A673 (cell line): ENCODE data around the gene CYSRT1. TPM values are rescaled to one million over a fixed set of nuclear protein-coding genes. Genes with fewer than 3 reads are reported as not detected.
A peak's percentile ranks its signal among the peaks of the same experiment; 100 is the strongest.

Source experiments
- BruUV-seq: library from RNA; stranded (reverse); fragments of 400-500 nt; replicated peaks from 2 replicates; lab custom pipeline; 2021; lab: Mats Ljungman, UMichigan
- CTCF ChIA-PET: fragments of 300-600 bp; sonication (Branson Sonifier 250); formaldehyde crosslinking; loops from one replicate; lab custom pipeline; 2022; ENCODE audit warnings: antibody characterized with exemption; lab: Charles Lee
- POLR2A ChIA-PET: fragments of 300-600 bp; sonication (Branson Sonifier 250); formaldehyde crosslinking; loops from one replicate; lab custom pipeline; 2022; ENCODE audit warnings: antibody characterized with exemption; ENCODE audit not compliant: low non-redundant PET; lab: Charles Lee
- DNase-seq: peaks from one replicate; pipeline ENCODE4 v3.0.0-alpha.2; 2015; ENCODE audit warnings: low spot score
- H3K27ac ChIP-seq: fragments of 200-600 bp; sonication (generic); 2 replicates; pipeline ENCODE4 v1.5.1; 2016; ENCODE audit warnings: mixed run types, low read depth, mild to moderate bottlenecking, mixed read lengths, antibody characterized with exemption, low read length; ENCODE audit not compliant: poor library complexity, severe bottlenecking
- H3K27me3 ChIP-seq: fragments of 200-600 bp; sonication (generic); replicated peaks from 2 replicates; pipeline ENCODE4 v1.6.1; 2017; ENCODE audit warnings: mixed run types, low read depth, mild to moderate bottlenecking, mixed read lengths, antibody characterized with exemption, low read length; ENCODE audit not compliant: insufficient read depth, poor library complexity
- H3K36me3 ChIP-seq: fragments of 200-600 bp; sonication (generic); 2 replicates; pipeline ENCODE4 v1.6.1; 2016; ENCODE audit warnings: mixed run types, mild to moderate bottlenecking, mixed read lengths, antibody characterized with exemption, low read length; ENCODE audit not compliant: insufficient read depth, poor library complexity, severe bottlenecking
- H3K4me1 ChIP-seq: fragments of 200-600 bp; sonication (generic); 2 replicates; pipeline ENCODE4 v1.6.1; 2017; ENCODE audit warnings: mixed run types, mild to moderate bottlenecking, mixed read lengths, antibody characterized with exemption, low read length; ENCODE audit not compliant: insufficient read depth, poor library complexity, severe bottlenecking
- H3K4me3 ChIP-seq: fragments of 200-600 bp; sonication (generic); 2 replicates; pipeline ENCODE4 v1.5.1; 2016; ENCODE audit warnings: low read depth, mixed run types, mild to moderate bottlenecking, mixed read lengths, low read length; ENCODE audit not compliant: poor library complexity, severe bottlenecking
- H3K9me3 ChIP-seq: fragments of 200-600 bp; sonication (generic); 2 replicates; pipeline ENCODE4 v1.6.1; 2016; ENCODE audit warnings: mixed run types, low read depth, mild to moderate bottlenecking, mixed read lengths, antibody characterized with exemption, low read length; ENCODE audit not compliant: poor library complexity, severe bottlenecking
- EZH2 ChIP-seq: fragments of 200-600 bp; sonication (generic); IDR thresholded peaks from 2 replicates; pipeline ENCODE4 v1.6.1; 2017; ENCODE audit warnings: borderline replicate concordance, low read depth, mild to moderate bottlenecking, mixed read lengths, antibody characterized with exemption, low read length; ENCODE audit not compliant: poor library complexity, severe bottlenecking
- intact Hi-C: fragments of 100-400 bp; cut with micrococcal nuclease; formaldehyde crosslinking; loops from one replicate; pipeline ENCODE4 v1.10.0; 2022; ENCODE audit not compliant: unreplicated experiment
- total RNA-seq: library from RNA; stranded (reverse); gene quantifications from 2 replicates; pipeline ENCODE4 v1.2.3, GENCODE V29; 2021
- TF ChIP-seq, protein P1 (sequence below): fragments of 300-800, 200-600 bp; sonication (generic); conservative IDR thresholded peaks from 2 replicates; pipeline ENCODE4 v1.5.1; 2017; ENCODE audit warnings: low read depth, mild to moderate bottlenecking, antibody characterized with exemption, low read length, moderate library complexity, mixed read lengths

Gene CYSRT1
- total RNA-seq, 1 experiment from 2014 or later = 0.37 TPM

GRCh38 chr9:137235424-137236237 is 10.7 kb downstream of the CYSRT1 start:
- TF ChIP-seq, protein P1, sequence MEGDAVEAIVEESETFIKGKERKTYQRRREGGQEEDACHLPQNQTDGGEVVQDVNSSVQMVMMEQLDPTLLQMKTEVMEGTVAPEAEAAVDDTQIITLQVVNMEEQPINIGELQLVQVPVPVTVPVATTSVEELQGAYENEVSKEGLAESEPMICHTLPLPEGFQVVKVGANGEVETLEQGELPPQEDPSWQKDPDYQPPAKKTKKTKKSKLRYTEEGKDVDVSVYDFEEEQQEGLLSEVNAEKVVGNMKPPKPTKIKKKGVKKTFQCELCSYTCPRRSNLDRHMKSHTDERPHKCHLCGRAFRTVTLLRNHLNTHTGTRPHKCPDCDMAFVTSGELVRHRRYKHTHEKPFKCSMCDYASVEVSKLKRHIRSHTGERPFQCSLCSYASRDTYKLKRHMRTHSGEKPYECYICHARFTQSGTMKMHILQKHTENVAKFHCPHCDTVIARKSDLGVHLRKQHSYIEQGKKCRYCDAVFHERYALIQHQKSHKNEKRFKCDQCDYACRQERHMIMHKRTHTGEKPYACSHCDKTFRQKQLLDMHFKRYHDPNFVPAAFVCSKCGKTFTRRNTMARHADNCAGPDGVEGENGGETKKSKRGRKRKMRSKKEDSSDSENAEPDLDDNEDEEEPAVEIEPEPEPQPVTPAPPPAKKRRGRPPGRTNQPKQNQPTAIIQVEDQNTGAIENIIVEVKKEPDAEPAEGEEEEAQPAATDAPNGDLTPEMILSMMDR = no peak
- no peak for TF ChIP-seq EZH2
- Histone ChIP-seq H3K4me1 (peaks cover 17% of the 10 kb centered on the region), H3K4me3 (no peak overlapping the region), H3K27ac (no peak overlapping the region), H3K9me3 (no peaks in the 10 kb centered on the region), H3K27me3 (no peaks in the 10 kb centered on the region), H3K36me3 (no peaks in the 10 kb centered on the region)
- ChIA-PET POLR2A (no interaction called here), CTCF (interaction anchor here (0.6 to 1.6 kb wide), 5 partner anchors 12 to 165 kb away, joined by 3 to 22 read pairs (median 5); partner anchors contain the start of genes NELFB and SAPCD2)
- DNase-seq = no peak
- intact Hi-C loops = loop anchor here (5.0 kb wide), 1 partner anchor 188 kb away; the partner anchor contains the start of gene NPDC1
- no TSS peak for BruUV-seq

- no peaks in the 10 kb centered on the region for H3K9me3 ChIP-seq
- intact Hi-C loops = loop anchor here (5.0 kb wide), 1 partner anchor 189 kb away; the partner anchor contains the start of gene NPDC1
- BruUV-seq = no TSS peak
- ChIA-PET POLR2A (interaction anchor here (0.6 kb wide), 3 partner anchors 9 to 207 kb away, joined by 3 to 7 read pairs (median 7); no protein-coding TSS in a partner anchor), CTCF (interaction anchor here (0.5 to 1.1 kb wide), 27 partner anchors 9 to 446 kb away, joined by 3 to 22 read pairs (median 4); partner anchors contain the start of genes ANAPC2, MAN1B1, NELFB and NPDC1)
- peaks cover 17% of the 10 kb centered on the region for H3K4me1 ChIP-seq
- no peak for TF ChIP-seq EZH2
- TF ChIP-seq, protein P1 = peak; percentile 99
- no peaks in the 10 kb centered on the region for H3K36me3 ChIP-seq
- peak overlapping the region; percentile 62 for H3K27ac ChIP-seq
- peak overlapping the region; percentile 16 for H3K4me3 ChIP-seq
- DNase-seq = peak; percentile 94
- no peaks in the 10 kb centered on the region for H3K27me3 ChIP-seq
Observed at GRCh38 chr9:137236238-137236935, 11.4 kb downstream of the CYSRT1 start.

GRCh38 chr9:137236936-137237421 is 12.0 kb downstream of the CYSRT1 start:
- intact Hi-C loops = loop anchor here (5.0 kb wide), 1 partner anchor 190 kb away; the partner anchor contains the start of gene NPDC1
- H3K4me1 ChIP-seq = peaks cover 17% of the 10 kb centered on the region
- H3K4me3 ChIP-seq = peak overlapping the region; percentile 16
- H3K27me3 ChIP-seq = no peaks in the 10 kb centered on the region
- POLR2A ChIA-PET = interaction anchor here (0.6 kb wide), 3 partner anchors 8 to 207 kb away, joined by 3 to 7 read pairs (median 7); no protein-coding TSS in a partner anchor
- CTCF ChIA-PET = interaction anchor here (0.5 to 1.1 kb wide), 27 partner anchors 10 to 446 kb away, joined by 3 to 22 read pairs (median 4); partner anchors contain the start of genes ANAPC2, MAN1B1, NELFB and NPDC1
- no TSS peak for BruUV-seq
- peaks cover 4% of the 10 kb centered on the region for H3K36me3 ChIP-seq
- H3K27ac ChIP-seq = peak overlapping the region; percentile 62
- no peaks in the 10 kb centered on the region for H3K9me3 ChIP-seq
- no peak for DNase-seq
- TF ChIP-seq, protein P1 = no peak
- TF ChIP-seq EZH2 = no peak
